Chondrocyte (in vitro differentiated cells): Measurements from ENCODE around the gene THADA. TPM values are rescaled to one million over a fixed set of nuclear protein-coding genes. Genes with fewer than 3 reads are reported as not detected.

ENCODE experiments used
- DNase-seq: peaks from one replicate; pipeline ENCODE4 v3.0.0; 2021; ENCODE audit warnings: mixed read lengths, low spot score
- H3K27ac Mint-ChIP-seq: one replicate; pipeline ENCODE4 v1.8.0; 2021; ENCODE audit warnings: mild to moderate bottlenecking, moderate library complexity, mixed read lengths; ENCODE audit not compliant: unreplicated experiment
- H3K27me3 Mint-ChIP-seq: 2 replicates; pipeline ENCODE4 v1.8.0; 2021; ENCODE audit warnings: low read depth, mixed read lengths
- H3K36me3 Mint-ChIP-seq: 2 replicates; pipeline ENCODE4 v1.8.0; 2021; ENCODE audit warnings: low read depth, mixed read lengths
- H3K4me1 Mint-ChIP-seq: 2 replicates; pipeline ENCODE4 v1.8.0; 2021; ENCODE audit warnings: low read depth, mild to moderate bottlenecking, mixed read lengths
- H3K4me3 Mint-ChIP-seq: one replicate; pipeline ENCODE4 v1.8.0; 2021; ENCODE audit warnings: mild to moderate bottlenecking, moderate library complexity, mixed read lengths; ENCODE audit not compliant: unreplicated experiment
- H3K9me3 Mint-ChIP-seq: 2 replicates; pipeline ENCODE4 v1.8.0; 2021; ENCODE audit warnings: low read depth, mixed read lengths
- total RNA-seq: library from RNA; stranded (reverse); gene quantifications from 3 replicates; pipeline ENCODE4 v1.2.1, GENCODE V29; 2021
- TF ChIP-seq, protein P1 (sequence below): fragments of 200-600 bp; sonication (generic); IDR thresholded peaks from 2 replicates; pipeline ENCODE4 v1.5.0; 2021; ENCODE audit warnings: antibody characterized with exemption, mild to moderate bottlenecking, moderate library complexity

The THADA gene
- total RNA-seq, 1 donor from 2014 or later, result 28.4 TPM

DNA sequence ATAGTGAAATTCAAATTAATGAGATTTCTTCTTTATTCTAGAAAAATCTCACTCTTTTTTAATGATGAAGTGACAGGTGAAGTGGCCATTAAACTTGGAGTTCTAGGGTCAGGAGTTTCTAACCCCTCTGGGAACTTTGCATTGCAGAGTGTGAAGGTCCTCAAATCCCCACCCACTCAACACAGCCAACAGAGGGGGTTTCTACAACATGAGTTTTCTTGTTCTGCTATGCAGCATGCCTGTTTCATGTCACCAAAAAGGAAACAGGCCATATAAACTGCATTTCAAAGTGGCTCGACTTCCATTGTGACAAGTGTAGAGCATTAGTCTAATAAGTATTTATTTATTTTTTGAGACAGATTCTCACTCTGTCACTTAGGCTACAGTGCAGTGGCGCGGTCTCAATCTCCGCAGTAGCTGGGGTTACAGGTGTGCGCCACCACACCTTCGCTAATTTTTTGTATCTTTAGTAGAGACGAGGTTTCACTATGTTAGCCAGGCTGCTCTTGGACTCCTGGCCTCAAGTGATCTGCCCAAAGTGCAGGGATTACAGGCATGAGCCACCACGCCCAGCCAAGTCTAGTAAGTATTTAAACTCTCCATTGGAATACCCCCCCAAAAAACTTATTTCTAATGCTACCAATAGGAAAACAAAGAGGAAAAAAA lies 223.3 kb downstream of the THADA start:
- H3K27me3 Mint-ChIP-seq, result no peaks in the 10 kb centered on the region
- H3K36me3 Mint-ChIP-seq, result peaks cover 4% of the 10 kb centered on the region
- H3K4me1 Mint-ChIP-seq, result peaks cover 42% of the 10 kb centered on the region
- TF ChIP-seq, protein P1, sequence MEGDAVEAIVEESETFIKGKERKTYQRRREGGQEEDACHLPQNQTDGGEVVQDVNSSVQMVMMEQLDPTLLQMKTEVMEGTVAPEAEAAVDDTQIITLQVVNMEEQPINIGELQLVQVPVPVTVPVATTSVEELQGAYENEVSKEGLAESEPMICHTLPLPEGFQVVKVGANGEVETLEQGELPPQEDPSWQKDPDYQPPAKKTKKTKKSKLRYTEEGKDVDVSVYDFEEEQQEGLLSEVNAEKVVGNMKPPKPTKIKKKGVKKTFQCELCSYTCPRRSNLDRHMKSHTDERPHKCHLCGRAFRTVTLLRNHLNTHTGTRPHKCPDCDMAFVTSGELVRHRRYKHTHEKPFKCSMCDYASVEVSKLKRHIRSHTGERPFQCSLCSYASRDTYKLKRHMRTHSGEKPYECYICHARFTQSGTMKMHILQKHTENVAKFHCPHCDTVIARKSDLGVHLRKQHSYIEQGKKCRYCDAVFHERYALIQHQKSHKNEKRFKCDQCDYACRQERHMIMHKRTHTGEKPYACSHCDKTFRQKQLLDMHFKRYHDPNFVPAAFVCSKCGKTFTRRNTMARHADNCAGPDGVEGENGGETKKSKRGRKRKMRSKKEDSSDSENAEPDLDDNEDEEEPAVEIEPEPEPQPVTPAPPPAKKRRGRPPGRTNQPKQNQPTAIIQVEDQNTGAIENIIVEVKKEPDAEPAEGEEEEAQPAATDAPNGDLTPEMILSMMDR, result no peak
- no peaks in the 10 kb centered on the region for H3K9me3 Mint-ChIP-seq
- no peak overlapping the region for H3K4me3 Mint-ChIP-seq
- H3K27ac Mint-ChIP-seq, result peak overlapping the region; percentile 8
- DNase-seq, result no peak

DNA sequence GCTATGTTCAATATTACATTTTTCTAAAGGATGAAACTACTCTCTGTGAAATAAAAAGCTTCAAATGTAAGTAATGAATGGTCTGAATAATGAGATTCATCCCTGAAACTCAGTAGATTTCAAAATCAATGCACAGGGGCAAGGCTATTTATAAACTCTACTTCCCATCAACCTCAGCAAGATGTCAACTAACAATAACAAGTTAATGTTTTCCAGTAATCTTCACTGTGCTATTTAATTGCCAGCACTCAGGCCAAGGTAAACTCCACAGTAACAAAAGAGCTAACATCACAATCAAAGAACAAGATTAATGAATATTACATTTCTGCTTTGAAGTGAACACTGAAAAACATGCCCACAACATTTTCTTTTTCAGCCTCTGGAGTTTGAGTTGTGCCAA lies 225.1 kb downstream of the THADA start:
- H3K36me3 Mint-ChIP-seq, result peaks cover 5% of the 10 kb centered on the region
- TF ChIP-seq, protein P1, result no peak
- no peaks in the 10 kb centered on the region for H3K9me3 Mint-ChIP-seq
- peak overlapping the region; percentile 60 for H3K27ac Mint-ChIP-seq
- no peak for DNase-seq
- H3K27me3 Mint-ChIP-seq, result no peaks in the 10 kb centered on the region
- H3K4me3 Mint-ChIP-seq, result no peak overlapping the region
- peaks cover 28% of the 10 kb centered on the region for H3K4me1 Mint-ChIP-seq

DNA sequence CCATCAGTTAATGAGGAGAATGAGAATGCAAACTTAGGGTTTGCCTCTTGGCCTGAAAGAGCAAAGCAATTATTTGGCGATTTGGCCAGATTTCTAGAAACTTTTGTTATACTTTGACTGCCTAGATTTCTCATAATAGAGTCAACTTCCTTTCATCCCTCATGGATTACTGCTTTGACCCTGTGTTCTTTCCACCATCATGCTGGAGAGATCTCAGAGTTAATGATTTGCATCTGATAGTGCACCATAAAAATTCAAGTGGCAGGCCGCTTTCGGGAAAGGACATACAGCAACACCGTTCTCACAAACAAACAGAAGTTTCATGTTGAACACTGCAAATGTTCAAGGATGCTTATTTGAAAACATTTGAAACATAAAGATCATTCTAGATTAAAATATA lies 225.7 kb downstream of the THADA start:
- Mint-ChIP-seq H3K27ac (no peak overlapping the region), H3K36me3 (peaks cover 6% of the 10 kb centered on the region), H3K27me3 (no peaks in the 10 kb centered on the region), H3K4me1 (peaks cover 27% of the 10 kb centered on the region), H3K9me3 (no peaks in the 10 kb centered on the region), H3K4me3 (no peak overlapping the region)
- TF ChIP-seq, protein P1, result no peak
- no peak for DNase-seq

DNA sequence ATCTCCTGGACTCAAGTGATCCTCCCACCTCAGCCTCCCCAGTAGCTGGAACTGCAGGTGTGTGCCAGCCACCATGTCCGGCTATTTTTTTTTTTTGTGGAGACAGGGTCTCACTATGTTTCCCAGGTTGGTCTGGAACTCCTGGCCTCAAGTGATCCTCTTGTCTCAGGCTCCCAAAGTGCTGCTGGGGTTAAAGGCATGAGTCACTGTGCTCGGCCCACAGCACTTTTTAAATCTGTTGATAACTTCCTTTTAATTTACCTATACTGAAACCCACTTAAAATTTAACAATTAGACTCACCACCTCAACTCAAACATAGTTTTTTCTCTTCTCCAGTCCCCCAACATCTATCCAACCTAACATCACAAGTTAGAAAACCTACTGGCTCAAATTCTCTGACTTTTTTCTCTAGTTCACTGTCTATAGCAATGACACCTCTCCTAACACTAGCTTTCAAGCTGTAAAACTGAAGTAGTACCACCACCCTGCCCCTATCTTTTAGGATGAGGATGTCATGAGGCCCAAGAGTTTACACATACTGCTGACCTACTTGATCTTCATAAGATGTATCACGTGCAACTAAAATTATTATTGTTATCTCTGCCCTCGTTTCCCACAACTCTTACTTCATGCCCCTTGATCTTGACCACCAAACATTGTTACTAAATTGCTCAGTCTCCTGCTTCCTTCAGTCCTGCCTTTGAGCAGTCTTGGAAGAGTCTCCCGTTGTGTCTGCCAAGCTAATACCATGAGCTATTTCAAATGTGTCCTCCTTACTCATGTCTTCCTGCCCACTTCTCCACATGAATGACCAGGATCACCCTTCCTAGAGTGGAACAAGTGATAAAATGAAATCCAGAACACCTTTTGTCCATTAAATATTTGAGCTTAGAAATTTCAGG lies 227.1 kb downstream of the THADA start:
- no peaks in the 10 kb centered on the region for H3K27me3 Mint-ChIP-seq
- DNase-seq, result no peak
- no peak overlapping the region for H3K4me3 Mint-ChIP-seq
- H3K4me1 Mint-ChIP-seq, result peaks cover 27% of the 10 kb centered on the region
- peaks cover 9% of the 10 kb centered on the region for H3K36me3 Mint-ChIP-seq
- TF ChIP-seq, protein P1, result no peak
- H3K27ac Mint-ChIP-seq, result no peak overlapping the region
- H3K9me3 Mint-ChIP-seq, result no peaks in the 10 kb centered on the region

DNA sequence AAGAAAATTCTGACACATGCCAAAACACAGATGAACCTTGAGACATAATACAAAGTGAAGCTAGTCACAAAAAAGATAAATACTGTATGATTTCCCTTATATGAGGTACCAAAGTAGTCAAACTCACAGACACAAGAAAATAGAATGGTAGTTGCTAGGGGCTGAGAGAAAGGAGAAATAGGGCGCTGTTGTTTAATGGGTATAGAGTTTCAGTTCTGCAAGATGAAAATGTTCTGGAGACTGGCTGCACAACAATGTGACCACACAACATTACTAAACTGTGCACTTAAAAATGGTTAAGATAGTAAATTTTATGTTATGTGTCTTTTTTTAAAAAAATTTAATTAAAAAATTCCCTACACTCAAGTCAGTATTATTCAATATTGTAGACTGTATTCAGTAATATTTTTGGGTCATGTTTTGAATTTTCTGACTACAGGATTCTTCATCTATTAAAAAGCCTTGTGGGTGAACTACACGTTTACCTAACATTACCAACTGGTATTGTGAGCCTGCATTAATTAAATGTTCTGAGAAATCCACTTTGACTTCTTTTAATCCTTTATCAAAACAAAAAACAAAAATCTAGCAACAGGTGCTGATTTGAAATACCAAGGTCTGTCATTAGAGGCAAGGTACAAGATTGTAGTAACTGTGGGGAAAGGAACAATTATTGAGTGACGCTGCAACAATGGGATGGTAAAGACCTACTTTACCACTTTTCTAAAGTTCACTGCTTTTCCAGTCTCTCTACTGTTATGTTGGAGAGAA lies 228.6 kb downstream of the THADA start:
- Mint-ChIP-seq H3K4me1 (peaks cover 23% of the 10 kb centered on the region), H3K4me3 (no peak overlapping the region), H3K27me3 (no peaks in the 10 kb centered on the region)

More for the DNA sequence above, 228.6 kb downstream of the THADA start:
- TF ChIP-seq, protein P1, result no peak
- DNase-seq, result no peak
- H3K36me3 Mint-ChIP-seq, result peaks cover 9% of the 10 kb centered on the region
- no peak overlapping the region for H3K27ac Mint-ChIP-seq
- H3K9me3 Mint-ChIP-seq, result no peaks in the 10 kb centered on the region
